Astrocyte (in vitro differentiated cells and primary cell): ENCODE measurements around the gene IFIT3.

ENCODE experiments used
- EZH2 ChIP-seq: IDR thresholded peaks from 2 replicates; pipeline ENCODE4 v1.6.1; 2012; ENCODE audit warnings: mild to moderate bottlenecking, low read length, inconsistent platforms; ENCODE audit not compliant: insufficient read depth
- TF ChIP-seq, protein P1 (sequence below): IDR thresholded peaks from 2 replicates; pipeline ENCODE4 v1.5.1; 2011; ENCODE audit warnings: low read depth, mild to moderate bottlenecking, inconsistent platforms, low read length, moderate library complexity; ENCODE audit not compliant: insufficient read depth

- TF ChIP-seq, protein P1, sequence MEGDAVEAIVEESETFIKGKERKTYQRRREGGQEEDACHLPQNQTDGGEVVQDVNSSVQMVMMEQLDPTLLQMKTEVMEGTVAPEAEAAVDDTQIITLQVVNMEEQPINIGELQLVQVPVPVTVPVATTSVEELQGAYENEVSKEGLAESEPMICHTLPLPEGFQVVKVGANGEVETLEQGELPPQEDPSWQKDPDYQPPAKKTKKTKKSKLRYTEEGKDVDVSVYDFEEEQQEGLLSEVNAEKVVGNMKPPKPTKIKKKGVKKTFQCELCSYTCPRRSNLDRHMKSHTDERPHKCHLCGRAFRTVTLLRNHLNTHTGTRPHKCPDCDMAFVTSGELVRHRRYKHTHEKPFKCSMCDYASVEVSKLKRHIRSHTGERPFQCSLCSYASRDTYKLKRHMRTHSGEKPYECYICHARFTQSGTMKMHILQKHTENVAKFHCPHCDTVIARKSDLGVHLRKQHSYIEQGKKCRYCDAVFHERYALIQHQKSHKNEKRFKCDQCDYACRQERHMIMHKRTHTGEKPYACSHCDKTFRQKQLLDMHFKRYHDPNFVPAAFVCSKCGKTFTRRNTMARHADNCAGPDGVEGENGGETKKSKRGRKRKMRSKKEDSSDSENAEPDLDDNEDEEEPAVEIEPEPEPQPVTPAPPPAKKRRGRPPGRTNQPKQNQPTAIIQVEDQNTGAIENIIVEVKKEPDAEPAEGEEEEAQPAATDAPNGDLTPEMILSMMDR = peak; percentile 20
- TF ChIP-seq EZH2 = no peak
Measured at GRCh38 chr10:89389254-89389653, 61.5 kb downstream of the IFIT3 start.
